ENCODE measurements around the gene PIH1D2. TPM values are rescaled to one million over a fixed set of nuclear protein-coding genes. Genes with fewer than 3 reads are reported as not detected.
"Not testable (repeated sequence)": the region's sequence is repeated elsewhere in the genome, so short reads cannot be mapped to it uniquely, and the experiment has no call there.

The PIH1D2 gene
- total RNA-seq, 1 donor from 2014 or later: not detected

GRCh38 chr11:112058103-112058502 lies 15.7 kb downstream of the PIH1D2 start:
- intact Hi-C loops (cut with micrococcal nuclease): no loop called here

DNA sequence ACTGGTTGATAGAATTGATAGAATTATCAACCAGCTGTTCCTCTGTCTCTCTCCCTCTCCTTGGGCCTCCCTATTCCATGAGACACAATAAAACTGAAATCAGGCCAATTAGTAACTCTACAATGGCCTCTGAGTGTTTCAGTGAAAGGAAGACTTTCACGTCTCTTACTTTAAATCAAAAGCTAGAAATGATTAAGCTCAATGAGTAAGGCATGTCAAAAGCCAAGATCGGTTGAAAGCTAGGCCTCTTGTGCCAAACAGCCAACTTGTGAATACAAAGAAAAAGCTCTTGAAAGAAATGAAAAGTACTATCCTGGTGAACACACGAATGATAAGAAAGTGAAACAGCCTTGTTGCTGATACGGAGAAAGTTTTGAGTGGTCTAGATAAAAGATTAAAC lies 16.6 kb downstream of the PIH1D2 start:
- intact Hi-C loops (cut with micrococcal nuclease): no loop called here

- intact Hi-C loops (cut with micrococcal nuclease): no loop called here
Observed at GRCh38 chr11:112051768-112052167, 22.0 kb downstream of the PIH1D2 start.

GRCh38 chr11:112050721-112051120 lies 23.1 kb downstream of the PIH1D2 start:
- intact Hi-C loops (cut with micrococcal nuclease): no loop called here

DNA sequence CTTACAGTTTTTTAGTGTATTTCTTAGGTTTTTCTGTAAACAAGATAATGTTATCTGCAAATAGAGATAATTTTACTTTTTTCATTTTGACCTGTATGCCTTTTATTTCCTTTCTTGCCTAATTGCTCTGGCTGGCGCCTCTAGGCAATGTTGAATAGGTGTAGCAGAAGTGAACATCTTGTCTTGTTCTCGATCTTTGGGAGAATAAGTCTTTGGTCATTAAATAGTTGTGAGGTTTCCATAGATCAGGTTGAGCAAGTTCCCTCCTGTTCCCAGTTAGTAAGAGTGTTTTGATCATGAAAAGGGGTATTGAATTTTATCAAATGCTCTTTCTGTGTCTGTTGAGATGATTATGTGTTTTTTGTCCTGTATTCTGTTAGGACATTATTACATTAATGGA lies 24.0 kb downstream of the PIH1D2 start:
- intact Hi-C loops (cut with micrococcal nuclease): no loop called here

GRCh38 chr11:112048256-112048655 lies 25.6 kb downstream of the PIH1D2 start:
- intact Hi-C loops (cut with micrococcal nuclease): not testable (repeated sequence)

DNA sequence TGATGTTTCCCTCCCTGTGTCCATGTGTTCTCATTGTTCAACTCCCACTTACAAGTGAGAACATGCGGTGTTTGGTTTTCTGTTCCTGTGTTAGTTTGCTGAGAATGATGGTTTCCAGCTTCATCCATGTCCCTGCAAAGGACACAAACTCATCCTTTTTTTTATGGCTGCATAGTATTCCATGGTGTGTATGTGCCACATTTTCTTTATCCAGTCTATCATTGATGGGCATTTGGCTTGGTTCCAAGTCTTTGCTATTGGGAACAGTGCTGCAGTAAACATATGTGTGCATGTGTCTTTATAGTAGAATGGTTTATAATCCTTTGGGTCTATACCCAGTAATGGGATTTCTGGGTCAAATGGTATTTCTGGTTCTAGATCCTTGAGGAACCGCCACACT lies 27.2 kb downstream of the PIH1D2 start:
- intact Hi-C loops (cut with micrococcal nuclease): not testable (repeated sequence)

GRCh38 chr11:112044961-112045360 lies 28.9 kb downstream of the PIH1D2 start:
- intact Hi-C loops (cut with micrococcal nuclease): no loop called here

- intact Hi-C loops (cut with micrococcal nuclease): no loop called here
Observed at GRCh38 chr11:112042961-112043304, 30.9 kb downstream of the PIH1D2 start.

DNA sequence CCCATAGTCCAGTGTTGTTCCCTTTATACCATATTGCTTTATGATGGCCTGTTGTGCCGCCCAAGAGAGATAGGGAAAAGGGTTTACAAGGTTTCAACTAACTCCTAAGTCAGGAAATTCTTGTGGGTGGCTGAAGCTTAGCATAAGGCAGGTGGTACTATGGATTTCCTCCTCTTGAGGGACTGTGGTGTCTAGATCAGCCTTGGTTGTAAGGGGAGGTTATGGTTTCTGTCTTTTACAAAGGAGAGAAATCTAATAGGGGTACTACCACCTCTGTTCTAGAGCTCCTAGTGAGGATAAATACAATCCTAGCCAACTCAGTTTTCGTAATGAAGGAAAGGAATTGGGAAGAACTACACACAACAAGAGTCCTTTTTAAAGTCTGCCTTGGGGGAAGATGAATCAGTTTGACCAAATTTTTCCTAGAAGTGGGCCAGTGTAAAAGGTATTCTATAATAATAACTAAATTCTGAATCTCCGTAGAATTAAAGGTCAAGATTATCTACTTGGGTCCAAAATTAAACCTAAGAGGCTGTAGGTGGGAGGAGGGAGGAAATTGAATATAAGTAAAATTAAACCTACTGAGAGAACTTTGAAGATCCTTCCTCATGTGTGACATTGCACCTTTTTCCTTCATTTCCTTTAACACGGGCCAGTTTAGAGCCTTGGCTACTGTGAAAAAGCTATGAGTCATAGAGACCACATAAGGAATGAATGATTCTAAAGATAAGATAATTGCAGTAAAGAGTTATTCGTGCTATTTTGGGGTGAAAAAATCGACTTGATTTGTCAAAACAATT lies 31.5 kb downstream of the PIH1D2 start:
- intact Hi-C loops (cut with micrococcal nuclease): no loop called here

- intact Hi-C loops (cut with micrococcal nuclease): no loop called here
Observed at GRCh38 chr11:112037527-112037926, 36.3 kb downstream of the PIH1D2 start.

DNA sequence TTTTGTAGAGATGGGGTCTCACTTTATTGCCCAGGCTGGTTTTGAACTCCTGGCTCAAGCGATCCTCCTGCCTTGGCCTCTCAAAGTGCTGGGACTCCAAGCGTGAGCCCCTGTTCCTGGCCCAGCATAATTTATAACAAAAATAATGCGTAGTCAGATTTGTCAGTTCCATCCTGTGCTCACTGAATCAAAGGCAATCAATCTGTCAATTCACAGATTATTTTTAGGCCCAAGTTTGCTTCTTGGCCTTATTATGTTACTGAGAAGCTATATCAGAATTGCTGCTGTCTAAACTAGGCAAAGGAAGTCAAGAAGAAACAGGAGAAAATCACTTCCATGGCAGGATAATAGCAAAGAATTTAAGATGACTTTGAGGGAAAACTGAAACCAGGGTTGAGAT lies 39.9 kb downstream of the PIH1D2 start:
- intact Hi-C loops (cut with micrococcal nuclease): no loop called here

- intact Hi-C loops (cut with micrococcal nuclease): loop anchor here (5.0 to 10.0 kb wide), 2 partner anchors 253 to 265 kb away; partner anchors contain the start of gene PPP2R1B
Observed at GRCh38 chr11:112029460-112029859, 44.4 kb downstream of the PIH1D2 start.

GRCh38 chr11:112026784-112027410 lies 46.9 kb downstream of the PIH1D2 start:
- intact Hi-C loops (cut with micrococcal nuclease): loop anchor here (5.0 to 10.0 kb wide), 2 partner anchors 255 to 262 kb away; partner anchors contain the start of gene PPP2R1B

DNA sequence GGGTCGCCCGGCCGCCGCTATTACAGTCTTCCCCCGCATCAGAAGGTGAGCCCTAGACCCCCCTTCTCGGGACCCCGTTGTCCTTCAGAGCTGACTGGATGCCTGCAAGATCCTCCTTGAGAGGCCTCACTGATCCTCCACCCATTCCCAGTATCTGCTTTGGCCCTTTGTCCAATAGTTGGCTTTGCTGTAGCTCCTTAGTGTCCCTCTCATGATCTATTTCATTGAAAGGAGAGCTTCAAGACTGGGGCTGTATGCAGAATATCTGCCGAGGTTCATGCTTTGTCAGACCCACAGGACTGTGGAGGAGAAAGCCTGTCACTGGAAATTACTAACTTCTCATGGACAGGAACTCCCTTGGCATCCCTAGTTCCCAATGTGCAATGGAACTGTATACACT lies 48.1 kb downstream of the PIH1D2 start:
- intact Hi-C loops (cut with micrococcal nuclease): loop anchor here (1.0 to 10.0 kb wide), 11 partner anchors 43 to 423 kb away; partner anchors contain the start of genes ALG9, CFAP68, FDXACB1 and NKAPD1

DNA sequence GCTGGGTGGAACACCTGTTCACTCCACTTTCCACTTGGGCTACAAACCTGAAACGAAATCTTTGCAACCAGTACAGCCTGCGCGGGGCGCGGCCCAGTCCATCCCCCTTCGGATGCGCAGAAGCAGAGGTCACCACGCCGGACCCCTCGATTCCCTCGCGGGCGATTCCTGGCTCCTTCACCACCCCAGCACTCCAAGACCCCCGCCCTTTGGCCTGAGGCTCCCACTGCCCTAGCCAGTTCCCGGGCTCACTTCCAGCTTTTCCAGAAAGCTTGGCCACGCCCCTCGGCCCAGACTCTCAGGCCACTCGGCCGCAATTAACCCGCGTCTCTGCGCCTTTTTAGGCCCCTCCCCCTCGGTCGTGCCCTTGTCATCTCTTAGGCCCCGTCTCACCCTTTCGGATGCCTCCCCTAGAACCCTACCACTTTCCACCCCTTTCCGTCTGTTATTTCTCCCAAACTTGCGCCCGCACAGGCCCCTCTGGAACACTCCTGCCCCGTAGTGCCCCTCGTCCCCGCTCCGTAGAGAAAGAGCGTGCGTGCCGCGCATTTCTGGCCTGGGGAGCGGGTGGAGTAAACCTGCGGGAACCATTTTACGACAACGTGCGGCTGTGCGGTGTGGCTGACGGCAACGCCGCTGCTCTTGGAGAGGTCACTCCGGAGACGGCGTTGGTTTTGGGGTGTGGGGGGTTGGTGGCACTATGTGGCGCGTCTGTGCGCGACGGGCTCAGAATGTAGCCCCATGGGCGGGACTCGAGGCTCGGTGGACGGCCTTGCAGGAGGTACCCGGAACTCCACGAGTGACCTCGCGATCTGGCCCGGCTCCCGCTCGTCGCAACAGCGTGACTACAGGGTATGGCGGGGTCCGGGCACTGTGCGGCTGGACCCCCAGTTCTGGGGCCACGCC lies 48.8 kb downstream of the PIH1D2 start, which contains the start of gene DLAT:
Gene DLAT (plus strand): TSS at position 636 of the 906 bp plus-strand sequence. CDS start 65 bp downstream, at position 701.
- intact Hi-C loops (cut with micrococcal nuclease): loop anchor here (1.0 to 10.0 kb wide), 12 partner anchors 42 to 423 kb away; partner anchors contain the start of genes ALG9, CFAP68, FDXACB1 and NKAPD1

DNA sequence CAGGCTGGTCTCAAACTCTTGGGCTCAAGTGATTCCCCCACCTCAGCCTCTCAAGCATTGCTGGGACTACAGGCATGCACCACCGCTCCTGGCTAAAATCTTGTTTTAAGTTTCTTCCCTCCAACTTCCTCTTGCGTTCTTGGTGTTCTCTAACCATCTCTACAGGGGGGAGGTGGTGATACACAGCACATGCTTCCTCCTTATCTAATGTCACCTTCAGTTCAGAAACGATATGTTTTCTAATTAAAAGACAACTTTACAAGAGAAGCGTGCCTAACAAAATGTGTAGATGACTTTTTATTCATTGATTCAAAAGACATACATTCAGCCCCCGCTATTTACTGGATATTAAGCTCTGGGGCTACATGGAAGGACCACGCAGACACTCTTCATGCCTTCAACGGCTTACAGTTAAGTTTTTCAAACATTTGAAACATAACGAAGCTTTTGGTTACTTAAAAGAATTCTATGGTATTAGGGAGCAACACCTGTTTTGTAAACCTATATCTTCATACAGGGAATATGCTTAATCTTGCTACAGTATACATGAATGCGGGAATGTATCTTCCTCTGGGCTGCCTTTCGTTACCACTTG lies 49.5 kb downstream of the PIH1D2 start:
- intact Hi-C loops (cut with micrococcal nuclease): loop anchor here (1.0 to 10.0 kb wide), 4 partner anchors 41 to 259 kb away; partner anchors contain the start of genes CFAP68, FDXACB1, PPP2R1B and PTS

DNA sequence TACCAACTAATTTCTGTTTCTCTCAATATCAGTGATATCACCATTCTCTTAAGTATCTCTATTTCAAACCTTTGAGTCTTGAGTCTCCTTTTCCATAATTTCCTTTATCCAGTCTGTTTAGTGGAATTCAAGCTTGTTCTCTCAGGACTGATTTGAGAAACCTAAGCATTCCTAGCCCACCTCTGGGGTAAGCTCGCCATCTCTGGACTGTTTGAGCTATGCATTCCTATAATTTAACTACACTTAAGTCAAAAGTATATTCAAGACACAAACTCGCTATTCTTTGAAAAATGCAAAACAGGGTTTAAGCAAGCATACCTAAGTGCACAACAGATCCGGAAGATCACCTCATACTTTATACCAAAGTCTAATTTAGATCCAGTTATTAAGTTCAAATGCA lies 50.7 kb downstream of the PIH1D2 start:
- intact Hi-C loops (cut with micrococcal nuclease): loop anchor here (10.0 kb wide), 1 partner anchor 258 kb away; the partner anchor contains the start of gene PPP2R1B

DNA sequence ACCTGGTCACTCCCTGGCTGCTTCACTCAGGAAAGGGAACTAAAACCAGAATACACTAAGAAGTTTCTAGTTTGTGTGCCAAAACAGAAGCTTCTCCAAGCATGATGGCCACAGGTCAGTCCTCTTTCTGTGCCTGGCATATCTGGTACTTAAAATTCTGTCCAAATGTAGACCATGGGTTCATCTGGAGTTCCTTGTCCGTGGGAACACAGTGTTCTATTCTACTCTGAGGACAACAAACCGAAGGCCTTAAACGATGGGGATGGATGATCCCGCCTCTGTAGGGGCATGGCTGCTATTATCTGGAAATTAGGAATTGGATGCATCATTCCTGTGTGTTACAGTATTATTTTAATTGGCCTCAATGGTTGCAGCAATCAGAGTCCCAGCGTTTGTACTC lies 54.8 kb downstream of the PIH1D2 start:
- intact Hi-C loops (cut with micrococcal nuclease): no loop called here

Data from T-helper 1 cell treated with Interleukin-12 subunit alpha and Interleukin-12 subunit beta and Interleukin-4 antibody, amounts not matched to agents 30 ng/mL and 1 ng/mL, for 36 hours (primary cell).